Stomach smooth muscle (tissue), 2 donors: ENCODE results near the gene MTM1.

Source experiments
- H3K27ac ChIP-seq: one replicate; pipeline ENCODE4 v1.7.0; 2013; ENCODE audit warnings: mild to moderate bottlenecking, low read length, inconsistent platforms
- H3K27me3 ChIP-seq, 2 donors: one replicate each; pipeline ENCODE4 v1.7.0; 2013; ENCODE audit warnings: low read length in 2 of 2; ENCODE audit not compliant: insufficient read depth in 2 of 2, control insufficient read depth in 1 of 2
- H3K36me3 ChIP-seq, 2 donors: one replicate each; pipeline ENCODE4 v1.7.0; 2013; ENCODE audit warnings: low read length in 2 of 2; ENCODE audit not compliant: control insufficient read depth in 2 of 2, insufficient read depth in 2 of 2
- H3K4me1 ChIP-seq: one replicate; pipeline ENCODE4 v1.7.0; 2013; ENCODE audit warnings: low read length; ENCODE audit not compliant: control insufficient read depth, insufficient read depth
- H3K4me3 ChIP-seq, 2 donors: one replicate each; pipeline ENCODE4 v1.7.0; 2013; ENCODE audit warnings: low read length in 2 of 2
- H3K9ac ChIP-seq, 2 donors: one replicate each; pipeline ENCODE4 v1.7.0; 2013; ENCODE audit warnings: low read length in 2 of 2, mild to moderate bottlenecking in 1 of 2
- H3K9me3 ChIP-seq, 2 donors: one replicate each; pipeline ENCODE4 v1.7.0; 2013; ENCODE audit warnings: low read length in 2 of 2; ENCODE audit not compliant: control insufficient read depth in 2 of 2
- donor health status: healthy.
- donor health status: Pancreatic carcinoma.

The MTM1 gene

GRCh38 chrX:150602743-150603142 lies 34.3 kb downstream of the MTM1 start:
- H3K36me3 ChIP-seq = peaks cover 2 to 4% of the 10 kb centered on the region in 2 donors
- no peaks in the 10 kb centered on the region for H3K27me3 ChIP-seq
- no peaks in the 10 kb centered on the region for H3K4me1 ChIP-seq
- no peak overlapping the region for H3K9ac ChIP-seq
- H3K27ac ChIP-seq = no peak overlapping the region
- no peak overlapping the region for H3K4me3 ChIP-seq
- H3K9me3 ChIP-seq = no peaks in the 10 kb centered on the region

GRCh38 chrX:150605603-150606002 lies 37.2 kb downstream of the MTM1 start:
- Histone ChIP-seq H3K9ac (no peak overlapping the region), H3K27me3 (no peaks in the 10 kb centered on the region), H3K4me1 (no peaks in the 10 kb centered on the region), H3K36me3 (peaks cover 2 to 4% of the 10 kb centered on the region in 2 donors), H3K9me3 (no peaks in the 10 kb centered on the region), H3K4me3 (no peak overlapping the region), H3K27ac (no peak overlapping the region)

- peaks cover under 1 to 2% of the 10 kb centered on the region in 2 donors for H3K36me3 ChIP-seq
- H3K4me3 ChIP-seq = no peak overlapping the region
- no peaks in the 10 kb centered on the region for H3K4me1 ChIP-seq
- H3K9ac ChIP-seq = no peak overlapping the region
- H3K27ac ChIP-seq = no peak overlapping the region
- no peaks in the 10 kb centered on the region for H3K9me3 ChIP-seq
- no peaks in the 10 kb centered on the region for H3K27me3 ChIP-seq
Measured at GRCh38 chrX:150607201-150607600, 38.8 kb downstream of the MTM1 start.

- H3K4me1 ChIP-seq = no peaks in the 10 kb centered on the region
- no peaks in the 10 kb centered on the region for H3K9me3 ChIP-seq
- peaks cover 0 to 8% of the 10 kb centered on the region in 2 donors for H3K36me3 ChIP-seq
- H3K27ac ChIP-seq = no peak overlapping the region
- no peaks in the 10 kb centered on the region for H3K27me3 ChIP-seq
- no peak overlapping the region for H3K4me3 ChIP-seq
- H3K9ac ChIP-seq = no peak overlapping the region
Measured at GRCh38 chrX:150610043-150610442, 41.6 kb downstream of the MTM1 start.

- Histone ChIP-seq H3K4me1 (no peaks in the 10 kb centered on the region), H3K9ac (no peak overlapping the region), H3K9me3 (no peaks in the 10 kb centered on the region), H3K27ac (no peak overlapping the region), H3K27me3 (no peaks in the 10 kb centered on the region), H3K4me3 (no peak overlapping the region), H3K36me3 (peaks cover 0 to 8% of the 10 kb centered on the region in 2 donors)
Measured at GRCh38 chrX:150610446-150610845, 42.0 kb downstream of the MTM1 start.

- Histone ChIP-seq H3K27ac (no peak overlapping the region), H3K9me3 (no peaks in the 10 kb centered on the region), H3K4me1 (no peaks in the 10 kb centered on the region), H3K27me3 (no peaks in the 10 kb centered on the region), H3K4me3 (no peak overlapping the region), H3K9ac (no peak overlapping the region), H3K36me3 (peaks cover 0 to 9% of the 10 kb centered on the region in 2 donors)
Measured at GRCh38 chrX:150615356-150615755, 46.9 kb downstream of the MTM1 start.

- peaks cover 0 to 9% of the 10 kb centered on the region in 2 donors for H3K36me3 ChIP-seq
- H3K4me1 ChIP-seq = no peaks in the 10 kb centered on the region
- no peaks in the 10 kb centered on the region for H3K9me3 ChIP-seq
- H3K27me3 ChIP-seq = no peaks in the 10 kb centered on the region
- no peak overlapping the region for H3K27ac ChIP-seq
- H3K4me3 ChIP-seq = no peak overlapping the region
- H3K9ac ChIP-seq = no peak overlapping the region
Measured at GRCh38 chrX:150616179-150616862, 47.9 kb downstream of the MTM1 start.

GRCh38 chrX:150616863-150617198 lies 48.4 kb downstream of the MTM1 start:
- Histone ChIP-seq H3K27ac (no peak overlapping the region), H3K4me1 (no peaks in the 10 kb centered on the region), H3K36me3 (peaks cover 0 to 9% of the 10 kb centered on the region in 2 donors), H3K27me3 (no peaks in the 10 kb centered on the region), H3K9ac (no peak overlapping the region), H3K9me3 (no peaks in the 10 kb centered on the region), H3K4me3 (no peak overlapping the region)

- H3K27ac ChIP-seq = no peak overlapping the region
- H3K9me3 ChIP-seq = no peaks in the 10 kb centered on the region
- H3K36me3 ChIP-seq = peaks cover 0 to 3% of the 10 kb centered on the region in 2 donors
- H3K4me1 ChIP-seq = no peaks in the 10 kb centered on the region
- H3K27me3 ChIP-seq = no peaks in the 10 kb centered on the region
- no peak overlapping the region for H3K4me3 ChIP-seq
- no peak overlapping the region for H3K9ac ChIP-seq
Measured at GRCh38 chrX:150621652-150622051, 53.2 kb downstream of the MTM1 start.

- no peak overlapping the region for H3K9ac ChIP-seq
- H3K27ac ChIP-seq = no peak overlapping the region
- no peak overlapping the region for H3K4me3 ChIP-seq
- no peaks in the 10 kb centered on the region for H3K4me1 ChIP-seq
- H3K36me3 ChIP-seq = peaks cover 0 to 3% of the 10 kb centered on the region in 2 donors
- H3K27me3 ChIP-seq = no peaks in the 10 kb centered on the region
- no peaks in the 10 kb centered on the region for H3K9me3 ChIP-seq
Measured at GRCh38 chrX:150623583-150623982, 55.2 kb downstream of the MTM1 start.

GRCh38 chrX:150625097-150625496 lies 56.7 kb downstream of the MTM1 start:
- H3K9ac ChIP-seq = no peak overlapping the region
- peaks cover 0 to under 1% of the 10 kb centered on the region in 2 donors for H3K27me3 ChIP-seq
- H3K27ac ChIP-seq = no peak overlapping the region
- H3K4me1 ChIP-seq = no peaks in the 10 kb centered on the region
- H3K36me3 ChIP-seq = no peaks in the 10 kb centered on the region
- no peaks in the 10 kb centered on the region for H3K9me3 ChIP-seq
- H3K4me3 ChIP-seq = no peak overlapping the region
